ENCODE data around the gene PARVA. TPM values are rescaled to one million over a fixed set of nuclear protein-coding genes. Genes with fewer than 3 reads are reported as not detected.

PARVA gene
- total RNA-seq (100 to 1,000 TPM in 1 of 5 donors, 10 to 100 TPM in 4; 42.9 to 116 (median 54.8) TPM), polyA plus RNA-seq (10 to 100 TPM; 18.8 to 31.5 (median 26.3) TPM)
- long read RNA-seq, donor 1, full-length matches to known transcripts: 8 of 15 reads
- long read RNA-seq, donor 1, partial matches to known transcripts: 7 of 15 reads
- long read RNA-seq, donor 1, other reads (novel, unspliced or antisense): 0 of 15 reads
- long read RNA-seq, donor 2, full-length matches to known transcripts: 16 of 23 reads
- long read RNA-seq, donor 2, partial matches to known transcripts: 7 of 23 reads
- long read RNA-seq, donor 2, other reads (novel, unspliced or antisense): 0 of 23 reads
- long read RNA-seq, donor 3, full-length matches to known transcripts: 14 of 30 reads
- long read RNA-seq, donor 3, partial matches to known transcripts: 16 of 30 reads
- long read RNA-seq, donor 3, other reads (novel, unspliced or antisense): 0 of 30 reads
- long read RNA-seq, donor 4, full-length matches to known transcripts: 3 of 3 reads
- long read RNA-seq, donor 4, partial matches to known transcripts: 0 of 3 reads
- long read RNA-seq, donor 4, other reads (novel, unspliced or antisense): 0 of 3 reads
- long read RNA-seq, donor 5, full-length matches to known transcripts: 16 of 21 reads
- long read RNA-seq, donor 5, partial matches to known transcripts: 5 of 21 reads
- long read RNA-seq, donor 5, other reads (novel, unspliced or antisense): 0 of 21 reads
- long read RNA-seq, donor 6, full-length matches to known transcripts: 28 of 63 reads
- long read RNA-seq, donor 6, partial matches to known transcripts: 27 of 63 reads
- long read RNA-seq, donor 6, other reads (novel, unspliced or antisense): 8 of 63 reads
- long read RNA-seq, donor 7, full-length matches to known transcripts: 26 of 52 reads
- long read RNA-seq, donor 7, partial matches to known transcripts: 26 of 52 reads
- long read RNA-seq, donor 7, other reads (novel, unspliced or antisense): 0 of 52 reads
- long read RNA-seq, donor 8, full-length matches to known transcripts: 16 of 22 reads
- long read RNA-seq, donor 8, partial matches to known transcripts: 6 of 22 reads
- long read RNA-seq, donor 8, other reads (novel, unspliced or antisense): 0 of 22 reads
- long read RNA-seq, donor 9, full-length matches to known transcripts: 14 of 25 reads
- long read RNA-seq, donor 9, partial matches to known transcripts: 11 of 25 reads
- long read RNA-seq, donor 9, other reads (novel, unspliced or antisense): 0 of 25 reads
- long read RNA-seq, donor 10, full-length matches to known transcripts: 3 of 3 reads
- long read RNA-seq, donor 10, partial matches to known transcripts: 0 of 3 reads
- long read RNA-seq, donor 10, other reads (novel, unspliced or antisense): 0 of 3 reads

GRCh38 chr11:12377106-12377823, at the start of gene PARVA:
TSS of gene PARVA (plus strand) at chr11:12377571. CDS start at chr11:12377648, 77 bp downstream.
- WGBS, 5 donors: 5 to 8% (median 6%) methylated on average over 25 to 54 of the region's 55 CpGs
- peaks cover 0 to 12% (median 0%) of the 10 kb centered on the region in 3 donors for H3K27me3 ChIP-seq
- H3K27ac ChIP-seq: peak within 1 kb of the TSS; percentile 90 to 98 (median 97)
- peaks cover 0 to 4% (median 0%) of the 10 kb centered on the region in 4 donors for H3K36me3 ChIP-seq
- intact Hi-C loops (cut with DNase I; ENCODE audit: low total_unique reads): no loop called here
- no peaks in the 10 kb centered on the region for H3K9me3 ChIP-seq
- peaks cover 4 to 45% (median 32%) of the 10 kb centered on the region in 4 donors for H3K4me1 ChIP-seq
- TF ChIP-seq EP300 (IDR thresholded peaks at IDR 0.05) (no peak), CTCF (IDR thresholded peaks at IDR 0.05) (no peak), POLR2AphosphoS5 (IDR thresholded peaks at IDR 0.05) (peak in 2 of 3 donors; percentile 68 to 83), POLR2A (IDR thresholded peaks at IDR 0.05) (no peak)
- DNase-seq: peak; percentile 72 to 94
- peak within 1 kb of the TSS; percentile 49 to 69 (median 56) for H3K4me3 ChIP-seq

- WGBS, 5 donors: 79 to 92% (median 85%) methylated on average over 4 of the region's 4 CpGs
- intact Hi-C loops (cut with DNase I; ENCODE audit: low total_unique reads): no loop called here
- H3K27ac ChIP-seq: peak overlapping the region in 1 of 5 donors; percentile 71
Measured at GRCh38 chr11:12329169-12329568, 48.2 kb upstream of the PARVA start.

GRCh38 chr11:12329797-12330196, 47.6 kb upstream of the PARVA start:
- Histone ChIP-seq H3K36me3 (no peaks in the 10 kb centered on the region), H3K4me3 (no peak overlapping the region), H3K4me1 (peaks cover 0 to 9% (median 4%) of the 10 kb centered on the region in 4 donors), H3K27ac (peak overlapping the region in 2 of 5 donors; percentile 5 to 71), H3K27me3 (no peaks in the 10 kb centered on the region), H3K9me3 (no peaks in the 10 kb centered on the region)
- DNase-seq: no peak
- intact Hi-C loops (cut with DNase I; ENCODE audit: low total_unique reads): loop anchor here (5.0 kb wide), 1 partner anchor 563 kb away; no protein-coding TSS in a partner anchor
- WGBS, 5 donors: 80 to 92% (median 85%) methylated on average over 2 of the region's 2 CpGs
- no peak for TF ChIP-seq CTCF (IDR thresholded peaks at IDR 0.05)
- no peak for TF ChIP-seq EP300 (IDR thresholded peaks at IDR 0.05)
- TF ChIP-seq POLR2AphosphoS5 (IDR thresholded peaks at IDR 0.05): no peak
- no peak for TF ChIP-seq POLR2A (IDR thresholded peaks at IDR 0.05)

More at GRCh38 chr11:12329169-12329568, 48.2 kb upstream of the PARVA start:
- no peaks in the 10 kb centered on the region for H3K9me3 ChIP-seq
- no peak overlapping the region for H3K4me3 ChIP-seq
- DNase-seq: no peak
- H3K4me1 ChIP-seq: peaks cover 0 to 9% (median 4%) of the 10 kb centered on the region in 4 donors
- no peaks in the 10 kb centered on the region for H3K27me3 ChIP-seq
- TF ChIP-seq EP300 (IDR thresholded peaks at IDR 0.05) (no peak), CTCF (IDR thresholded peaks at IDR 0.05) (no peak), POLR2A (IDR thresholded peaks at IDR 0.05) (no peak), POLR2AphosphoS5 (IDR thresholded peaks at IDR 0.05) (no peak)
- no peaks in the 10 kb centered on the region for H3K36me3 ChIP-seq

Measured in stomach (tissue), 19 donors.